Stimulated activated naive CD4-positive, alpha-beta T cell treated with Interleukin-2 at 50 U/mL for 16 hours (primary cell): Measurements from ENCODE around the gene ZNF609.

Experiments
- DNase-seq: peaks from one replicate; lab custom pipeline; 2025; lab: John Stamatoyannopoulos, UW

ZNF609 gene

GRCh38 chr15:64691896-64692565 lies 231.7 kb downstream of the ZNF609 start:
- DNase-seq: no peak

GRCh38 chr15:64693134-64693533 lies 232.8 kb downstream of the ZNF609 start:
- DNase-seq: no peak

GRCh38 chr15:64694816-64695215 lies 234.4 kb downstream of the ZNF609 start:
- DNase-seq: no peak

- no peak for DNase-seq
Observed at GRCh38 chr15:64695561-64695992, 235.2 kb downstream of the ZNF609 start.

GRCh38 chr15:64696481-64696880 lies 236.1 kb downstream of the ZNF609 start:
- no peak for DNase-seq

GRCh38 chr15:64697911-64698369 lies 237.6 kb downstream of the ZNF609 start:
- peak; percentile 47 for DNase-seq

- no peak for DNase-seq
Observed at GRCh38 chr15:64698823-64699222, 238.4 kb downstream of the ZNF609 start.

- DNase-seq: no peak
Observed at GRCh38 chr15:64699751-64700388, 239.5 kb downstream of the ZNF609 start.

GRCh38 chr15:64701051-64701450 lies 240.7 kb downstream of the ZNF609 start:
- DNase-seq: no peak

- DNase-seq: no peak
Observed at GRCh38 chr15:64701482-64702184, 241.3 kb downstream of the ZNF609 start.

GRCh38 chr15:64702816-64703631 lies 242.6 kb downstream of the ZNF609 start:
- peak; percentile 94 for DNase-seq

GRCh38 chr15:64703632-64703959 lies 243.2 kb downstream of the ZNF609 start:
- DNase-seq: no peak

GRCh38 chr15:64705006-64705405 lies 244.6 kb downstream of the ZNF609 start:
- no peak for DNase-seq

- no peak for DNase-seq
Observed at GRCh38 chr15:64706011-64706911, 245.9 kb downstream of the ZNF609 start.

GRCh38 chr15:64710676-64711428 lies 250.5 kb downstream of the ZNF609 start:
- DNase-seq: no peak

- no peak for DNase-seq
Observed at GRCh38 chr15:64712353-64712752, 252.0 kb downstream of the ZNF609 start.

GRCh38 chr15:64713592-64713991 lies 253.2 kb downstream of the ZNF609 start:
- DNase-seq: no peak

- DNase-seq: no peak
Observed at GRCh38 chr15:64716452-64716851, 256.1 kb downstream of the ZNF609 start.

GRCh38 chr15:64717130-64717529 lies 256.8 kb downstream of the ZNF609 start:
- no peak for DNase-seq

- no peak for DNase-seq
Observed at GRCh38 chr15:64717735-64718495, 257.5 kb downstream of the ZNF609 start.
